Muscle layer of duodenum (tissue), 2 donors: ENCODE results near the gene ETV5.

Experiments used
- H3K27ac ChIP-seq: one replicate; pipeline ENCODE4 v1.7.0; 2013; ENCODE audit warnings: mild to moderate bottlenecking, low read length
- H3K27me3 ChIP-seq: one replicate; pipeline ENCODE4 v1.7.0; 2013; ENCODE audit warnings: low read depth, mild to moderate bottlenecking, control low read depth, low read length
- H3K36me3 ChIP-seq, 2 donors: one replicate each; pipeline ENCODE4 v1.7.0; 2013; ENCODE audit warnings: low read length in 2 of 2, control low read depth in 1 of 2, mild to moderate bottlenecking in 1 of 2; ENCODE audit not compliant: insufficient read depth in 2 of 2, control insufficient read depth in 1 of 2
- H3K4me1 ChIP-seq, 2 donors: one replicate each; pipeline ENCODE4 v1.7.0; 2013; ENCODE audit warnings: low read length in 2 of 2, mild to moderate bottlenecking in 2 of 2, control low read depth in 1 of 2, moderate library complexity in 1 of 2; ENCODE audit not compliant: insufficient read depth in 2 of 2, control insufficient read depth in 1 of 2
- H3K4me3 ChIP-seq, 2 donors: one replicate each; pipeline ENCODE4 v1.7.0; 2013; ENCODE audit warnings: low read length in 2 of 2, low read depth in 1 of 2, mild to moderate bottlenecking in 1 of 2
- H3K9me3 ChIP-seq, 2 donors: one replicate each; pipeline ENCODE4 v1.7.0; 2013; ENCODE audit warnings: low read length in 2 of 2, control low read depth in 1 of 2, mild to moderate bottlenecking in 1 of 2; ENCODE audit not compliant: control insufficient read depth in 1 of 2
- donor health status: healthy.

The ETV5 gene

DNA sequence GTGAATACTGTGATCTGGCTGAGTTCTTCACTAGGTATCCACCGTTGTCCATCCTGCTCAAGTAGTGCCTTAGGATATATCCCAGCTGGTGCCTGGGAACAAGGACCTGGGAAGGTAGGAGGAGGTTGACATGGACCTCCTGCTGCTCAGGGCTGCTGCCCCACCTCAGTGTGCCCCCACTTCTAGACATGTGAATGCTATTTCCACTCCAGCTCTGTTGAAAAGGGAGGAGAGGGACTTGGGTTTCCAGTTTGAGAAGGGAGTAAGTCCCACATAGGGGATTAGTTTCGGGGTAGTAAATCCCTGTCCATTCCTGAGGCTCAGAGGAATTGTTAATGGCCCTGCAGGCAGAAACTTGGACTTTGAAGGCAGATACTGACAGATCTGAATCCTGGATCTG, 32.9 kb upstream of the ETV5 start:
- no peak overlapping the region for H3K4me3 ChIP-seq
- no peaks in the 10 kb centered on the region for H3K9me3 ChIP-seq
- H3K36me3 ChIP-seq = no peaks in the 10 kb centered on the region
- H3K27ac ChIP-seq = no peak overlapping the region
- no peaks in the 10 kb centered on the region for H3K4me1 ChIP-seq
- no peaks in the 10 kb centered on the region for H3K27me3 ChIP-seq

DNA sequence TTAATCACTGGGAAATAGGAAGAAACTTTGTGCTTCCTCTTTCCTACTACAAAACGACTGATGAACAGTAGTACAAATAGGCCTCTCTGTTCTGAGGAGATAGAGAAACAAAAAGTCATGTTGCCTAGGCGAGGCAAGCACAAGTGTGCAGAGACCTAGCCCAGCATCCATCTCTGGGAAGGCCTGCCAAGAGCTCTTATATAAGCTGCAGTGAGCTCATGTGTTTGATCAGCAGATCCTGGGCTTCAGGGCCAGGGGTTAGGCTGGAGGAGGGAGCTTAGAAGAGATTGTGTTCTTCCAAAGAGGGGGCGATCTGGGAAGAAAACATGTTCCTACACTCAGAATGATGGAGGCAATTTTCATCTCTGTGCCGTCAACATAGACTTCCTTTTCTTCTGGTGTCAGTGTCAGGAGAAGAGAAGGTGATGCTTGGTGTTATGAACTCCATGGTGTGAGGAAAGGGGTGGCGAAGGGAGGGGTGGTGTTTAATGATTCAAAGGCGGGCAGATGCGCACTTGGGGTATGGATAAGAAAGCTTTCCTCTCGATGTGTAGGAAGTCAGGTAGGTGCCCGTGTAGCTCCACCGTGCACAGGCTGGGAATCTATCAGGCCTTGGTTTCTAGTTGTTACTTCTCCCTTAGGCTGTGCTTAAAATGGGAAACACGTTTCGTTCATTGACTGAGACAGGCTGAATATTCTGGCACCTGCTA, 29.5 kb upstream of the ETV5 start:
- no peaks in the 10 kb centered on the region for H3K4me1 ChIP-seq
- no peaks in the 10 kb centered on the region for H3K27me3 ChIP-seq
- no peak overlapping the region for H3K27ac ChIP-seq
- no peaks in the 10 kb centered on the region for H3K9me3 ChIP-seq
- H3K4me3 ChIP-seq = no peak overlapping the region
- no peaks in the 10 kb centered on the region for H3K36me3 ChIP-seq

DNA sequence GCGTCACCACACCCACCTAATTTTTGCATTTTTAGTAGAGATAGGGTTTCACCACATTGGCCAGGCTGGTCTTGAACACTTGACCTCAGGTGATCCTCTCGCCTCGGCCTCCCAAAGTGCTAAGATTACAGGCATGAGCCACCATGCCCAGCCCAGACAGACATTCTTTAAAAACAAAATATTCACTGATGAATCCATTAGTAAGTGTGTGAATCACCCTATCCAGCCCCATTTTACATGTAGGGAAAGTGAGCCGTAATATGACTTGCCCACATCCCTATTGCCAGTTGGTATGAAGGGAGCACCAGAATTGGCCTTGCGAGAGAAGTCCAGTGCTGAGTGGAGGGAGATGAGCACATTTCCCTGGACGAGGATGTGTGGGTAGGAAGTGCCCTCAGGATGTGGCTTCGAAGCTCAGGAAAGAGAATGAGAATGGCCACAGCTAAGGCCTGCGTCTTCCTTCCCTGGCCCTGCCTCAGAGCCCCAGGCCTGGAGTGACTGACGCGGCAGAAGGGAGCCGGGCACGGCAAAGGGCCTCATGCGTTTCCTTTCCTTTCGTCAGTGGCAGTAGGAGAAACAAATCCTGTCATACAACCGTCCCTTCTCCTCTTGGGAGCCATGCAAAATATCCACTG, 28.3 kb upstream of the ETV5 start:
- Histone ChIP-seq H3K36me3 (no peaks in the 10 kb centered on the region), H3K9me3 (no peaks in the 10 kb centered on the region), H3K4me1 (no peaks in the 10 kb centered on the region), H3K27ac (no peak overlapping the region), H3K4me3 (no peak overlapping the region), H3K27me3 (no peaks in the 10 kb centered on the region)

DNA sequence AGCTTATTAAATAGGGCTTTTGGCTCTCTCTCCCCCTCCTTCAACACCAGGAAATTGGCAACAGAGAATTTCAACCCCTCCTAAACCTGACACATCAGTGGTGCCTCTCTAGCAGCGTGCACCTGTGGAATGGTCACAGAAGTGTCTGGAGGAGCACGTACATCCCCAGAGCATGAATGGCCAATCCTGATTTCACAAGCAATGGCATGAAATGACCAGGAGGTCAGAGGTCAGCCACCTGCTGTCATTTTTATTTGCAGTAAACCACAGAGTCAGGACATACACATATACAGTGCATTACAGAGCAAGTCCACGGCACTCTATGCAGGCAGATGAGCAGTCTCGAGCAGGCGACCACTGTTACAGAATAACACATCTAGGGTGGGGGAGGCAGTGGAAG, 25.1 kb upstream of the ETV5 start:
- Histone ChIP-seq H3K36me3 (no peaks in the 10 kb centered on the region), H3K9me3 (no peaks in the 10 kb centered on the region), H3K27me3 (no peaks in the 10 kb centered on the region), H3K4me1 (no peaks in the 10 kb centered on the region), H3K4me3 (no peak overlapping the region), H3K27ac (no peak overlapping the region)

DNA sequence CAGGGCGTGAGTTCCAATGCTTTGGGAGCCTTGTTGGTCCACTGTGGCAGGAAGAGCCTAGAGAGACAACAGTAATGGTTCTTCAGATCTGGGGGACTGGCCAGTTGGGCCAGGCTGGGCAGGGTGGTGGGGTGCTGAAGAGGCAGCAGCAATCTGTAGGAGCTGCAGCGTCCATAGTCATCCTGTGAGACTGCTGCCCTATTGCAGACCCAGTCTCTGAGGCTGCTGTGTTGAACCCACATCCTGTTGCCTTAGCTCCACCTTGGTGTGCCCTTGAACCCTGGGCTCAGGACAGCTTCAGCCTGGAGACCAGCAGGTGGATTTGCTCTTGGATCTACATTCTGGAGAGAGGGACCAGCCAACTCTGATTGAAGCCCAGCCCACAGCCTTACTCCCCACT, 23.6 kb upstream of the ETV5 start:
- Histone ChIP-seq H3K4me1 (no peaks in the 10 kb centered on the region), H3K36me3 (no peaks in the 10 kb centered on the region), H3K9me3 (no peaks in the 10 kb centered on the region), H3K4me3 (no peak overlapping the region), H3K27me3 (no peaks in the 10 kb centered on the region), H3K27ac (no peak overlapping the region)

DNA sequence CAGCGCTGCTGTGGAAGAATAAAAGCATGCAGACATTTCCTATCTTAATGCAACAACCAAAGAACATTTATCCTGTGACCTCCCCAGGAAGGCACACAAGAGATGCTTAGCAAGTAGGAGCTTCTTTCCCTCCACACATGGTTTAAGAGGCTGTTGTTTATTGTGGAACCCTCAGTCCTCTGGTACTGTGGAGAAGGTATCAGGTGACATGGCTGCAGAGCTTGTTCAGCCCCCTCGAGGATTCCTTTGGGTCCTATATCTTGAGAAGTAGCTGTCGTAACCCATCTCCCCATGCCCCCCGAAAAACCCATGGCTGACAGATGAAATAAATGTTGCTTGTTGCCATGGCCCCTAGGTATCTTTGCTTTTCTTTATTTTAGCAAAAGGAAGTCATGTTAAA, 20.3 kb upstream of the ETV5 start:
- Histone ChIP-seq H3K4me3 (no peak overlapping the region), H3K27ac (no peak overlapping the region), H3K9me3 (no peaks in the 10 kb centered on the region), H3K27me3 (no peaks in the 10 kb centered on the region), H3K36me3 (no peaks in the 10 kb centered on the region), H3K4me1 (no peaks in the 10 kb centered on the region)

DNA sequence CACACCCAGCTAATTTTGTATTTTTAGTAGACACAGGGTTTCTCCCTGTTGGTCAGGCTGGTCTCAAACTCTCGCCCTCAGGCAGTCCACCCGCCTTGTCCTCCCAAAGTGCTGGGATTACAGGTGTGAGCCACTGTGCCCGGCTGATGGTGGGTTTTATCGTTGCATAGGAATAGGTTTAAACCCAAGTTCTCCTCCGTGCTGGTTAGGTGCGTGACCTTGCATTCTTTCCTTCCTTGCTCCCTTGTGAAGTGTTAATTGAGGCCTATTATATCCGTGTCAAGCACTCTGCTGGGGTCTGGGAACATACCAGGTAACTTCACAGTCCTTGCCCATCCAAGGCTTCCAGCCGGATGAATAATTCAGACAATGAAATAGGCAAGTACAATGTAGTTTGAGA, 19.3 kb upstream of the ETV5 start:
- Histone ChIP-seq H3K27ac (no peak overlapping the region), H3K27me3 (no peaks in the 10 kb centered on the region), H3K9me3 (no peaks in the 10 kb centered on the region), H3K4me3 (no peak overlapping the region), H3K36me3 (no peaks in the 10 kb centered on the region), H3K4me1 (no peaks in the 10 kb centered on the region)

DNA sequence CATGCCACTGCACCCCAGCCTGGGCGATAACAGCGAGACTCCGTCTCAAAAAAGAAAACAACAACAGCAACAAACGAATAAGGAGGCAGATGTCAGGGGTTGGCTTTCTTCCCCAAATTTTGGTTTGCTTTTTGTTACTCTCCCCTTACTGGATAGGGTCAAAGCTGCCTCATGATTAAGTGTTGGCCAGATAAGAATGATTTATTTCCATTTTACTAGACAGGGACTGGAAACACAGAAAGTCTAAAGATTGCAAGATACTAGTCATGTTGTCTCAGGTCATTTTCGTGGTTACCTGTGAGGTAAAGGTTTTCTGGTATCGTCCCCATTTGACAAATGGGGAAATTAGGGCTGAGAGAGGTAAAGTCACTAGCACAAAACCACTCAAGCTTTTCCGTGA, 18.6 kb upstream of the ETV5 start:
- no peaks in the 10 kb centered on the region for H3K36me3 ChIP-seq
- no peaks in the 10 kb centered on the region for H3K27me3 ChIP-seq
- H3K4me3 ChIP-seq = no peak overlapping the region
- H3K4me1 ChIP-seq = no peaks in the 10 kb centered on the region
- H3K9me3 ChIP-seq = no peaks in the 10 kb centered on the region
- no peak overlapping the region for H3K27ac ChIP-seq

DNA sequence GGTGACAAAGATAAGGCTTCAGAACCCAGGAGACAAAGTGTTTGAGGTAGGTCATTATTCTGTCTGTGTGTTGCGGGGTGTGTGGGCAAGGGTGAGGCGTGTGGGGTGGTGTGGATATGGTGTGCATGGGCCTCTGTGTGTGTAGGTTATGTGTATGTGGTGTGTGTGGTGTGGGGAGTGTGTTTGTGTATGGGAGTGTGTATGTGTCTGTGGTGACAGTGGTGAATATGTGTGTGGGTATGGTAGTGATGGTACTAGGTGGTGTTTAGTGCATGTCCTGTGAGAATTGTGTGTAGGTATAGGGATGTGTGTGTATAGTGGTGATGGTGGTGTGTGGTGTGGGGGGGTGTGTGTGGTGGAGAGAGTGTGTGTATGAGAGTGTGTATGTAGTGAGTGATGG, 16.2 kb upstream of the ETV5 start:
- H3K27me3 ChIP-seq = peaks cover 5% of the 10 kb centered on the region
- no peaks in the 10 kb centered on the region for H3K9me3 ChIP-seq
- H3K4me3 ChIP-seq = no peak overlapping the region
- H3K4me1 ChIP-seq = no peaks in the 10 kb centered on the region
- no peaks in the 10 kb centered on the region for H3K36me3 ChIP-seq
- no peak overlapping the region for H3K27ac ChIP-seq

DNA sequence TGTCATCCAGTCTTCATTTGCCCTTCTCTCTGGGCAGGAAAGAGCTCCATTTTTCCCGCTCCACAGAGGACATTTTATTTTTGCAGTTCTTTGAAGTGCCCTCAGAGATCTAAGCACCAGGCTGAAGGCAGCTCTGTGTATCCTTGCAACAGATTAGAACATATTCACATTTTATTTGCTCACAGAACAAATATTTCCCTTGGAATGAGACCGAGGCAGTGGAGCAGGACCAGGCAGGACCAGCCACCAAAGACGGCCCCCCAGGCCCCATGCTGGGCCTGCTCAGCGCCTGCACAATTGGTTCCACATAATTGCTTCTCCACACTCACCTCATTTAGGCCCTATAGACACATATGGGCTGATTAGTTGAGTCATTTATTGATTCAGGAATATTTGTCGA, 15.7 kb upstream of the ETV5 start:
- Histone ChIP-seq H3K4me3 (no peak overlapping the region), H3K27ac (no peak overlapping the region)

DNA sequence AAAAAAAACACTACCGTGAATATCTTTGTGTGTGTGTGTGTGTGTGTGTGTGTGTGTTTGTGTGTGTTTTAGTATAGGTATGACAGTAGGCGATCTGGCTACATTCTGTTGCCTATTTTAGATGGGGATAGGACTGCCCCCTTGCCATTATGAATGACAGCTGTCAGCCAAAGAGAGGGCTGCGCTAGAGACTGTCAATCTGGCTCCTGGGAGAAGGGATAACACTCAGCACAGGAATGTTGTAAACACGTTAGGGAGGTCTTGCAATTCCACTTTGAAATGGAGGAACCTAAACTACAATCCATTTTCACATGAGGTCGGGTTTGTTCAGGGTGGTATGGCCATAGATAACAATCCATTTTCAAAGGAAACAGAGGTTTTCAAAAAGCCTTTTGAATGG, 14.1 kb upstream of the ETV5 start:
- Histone ChIP-seq H3K9me3 (no peaks in the 10 kb centered on the region), H3K4me1 (no peaks in the 10 kb centered on the region), H3K36me3 (no peaks in the 10 kb centered on the region), H3K27ac (no peak overlapping the region), H3K4me3 (no peak overlapping the region), H3K27me3 (peaks cover 5% of the 10 kb centered on the region)

More for the DNA sequence above, 15.7 kb upstream of the ETV5 start:
- H3K9me3 ChIP-seq = no peaks in the 10 kb centered on the region
- H3K36me3 ChIP-seq = no peaks in the 10 kb centered on the region
- no peaks in the 10 kb centered on the region for H3K4me1 ChIP-seq
- H3K27me3 ChIP-seq = peaks cover 5% of the 10 kb centered on the region

DNA sequence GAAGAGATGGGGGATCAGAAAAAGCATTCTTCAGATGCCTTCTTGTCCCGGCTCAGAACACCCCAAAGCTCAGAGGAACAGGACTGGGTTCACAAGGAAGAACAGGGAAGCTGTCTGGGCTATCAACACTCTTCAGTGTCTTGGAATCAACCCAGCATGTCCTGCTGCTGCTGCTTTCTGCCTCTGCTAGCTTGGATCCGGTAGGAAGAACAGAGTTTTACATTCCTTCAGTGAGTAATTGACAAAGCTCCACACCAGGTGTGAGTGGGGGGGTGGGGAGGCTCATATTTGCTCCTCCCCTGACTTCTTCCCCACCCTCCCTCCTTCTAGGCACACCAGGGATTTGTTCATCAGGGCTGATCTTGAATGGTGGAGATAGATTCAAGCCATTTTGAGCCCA, 13.1 kb upstream of the ETV5 start:
- no peak overlapping the region for H3K4me3 ChIP-seq
- no peak overlapping the region for H3K27ac ChIP-seq
- H3K27me3 ChIP-seq = peaks cover 5% of the 10 kb centered on the region

More for the DNA sequence above, 13.1 kb upstream of the ETV5 start:
- H3K36me3 ChIP-seq = no peaks in the 10 kb centered on the region
- H3K9me3 ChIP-seq = no peaks in the 10 kb centered on the region
- H3K4me1 ChIP-seq = no peaks in the 10 kb centered on the region
